Activated T-cell treated with anti-CD3 and anti-CD28 coated beads, Interleukin-2, amount 50 U/mL, for 72 hours (primary cell): ENCODE measurements around the gene GAS5. TPM values are rescaled to one million over a fixed set of nuclear protein-coding genes. Genes with fewer than 3 reads are reported as not detected.
"Not testable (repeated sequence)": the region's sequence is repeated elsewhere in the genome, so short reads cannot be mapped to it uniquely, and the experiment has no call there.

Experiments
- ATAC-seq, 2 donors: fragments of 150-1000 bp; cut with Tn5 transposase; replicated peaks in 1 of 2; 2 replicates each; pipeline ENCODE4 v1.10.0; 2021; ENCODE audit warnings: moderate library complexity in 2 of 2, mild to moderate bottlenecking in 1 of 2
- DNase-seq, 2 donors: peaks; one replicate each; pipeline ENCODE4 v3.0.0; 2021 to 2022; ENCODE audit warnings: mixed read lengths in 1 of 2
- H3K27ac Mint-ChIP-seq: one replicate; pipeline ENCODE4 v1.8.0; 2022; ENCODE audit warnings: mild to moderate bottlenecking, moderate library complexity, mixed read lengths
- H3K27me3 Mint-ChIP-seq: one replicate; pipeline ENCODE4 v1.8.0; 2022; ENCODE audit warnings: low read depth, mixed read lengths
- H3K36me3 Mint-ChIP-seq, 2 donors: one replicate each; pipeline ENCODE4 v1.8.0; 2022; ENCODE audit warnings: mixed read lengths in 2 of 2, mild to moderate bottlenecking in 1 of 2; ENCODE audit not compliant: insufficient read depth in 2 of 2
- H3K4me1 Mint-ChIP-seq: one replicate; pipeline ENCODE4 v1.8.0; 2022; ENCODE audit warnings: low read depth, mixed read lengths
- H3K4me3 Mint-ChIP-seq, 2 donors: one replicate each; pipeline ENCODE4 v1.8.0; 2022; ENCODE audit warnings: mild to moderate bottlenecking in 2 of 2, mixed read lengths in 2 of 2, moderate library complexity in 2 of 2
- H3K9me3 Mint-ChIP-seq, 2 donors: one replicate each; pipeline ENCODE4 v1.8.0; 2022; ENCODE audit warnings: mixed read lengths in 2 of 2
- total RNA-seq, 2 donors: library from RNA; stranded (reverse); gene quantifications; one replicate each; pipeline ENCODE4 v1.2.3, GENCODE V29; 2022

The GAS5 gene
- total RNA-seq, 2 donors from 2014 or later, result 1,204 to 1,544 TPM

- peaks cover 24% of the 10 kb centered on the region for H3K4me1 Mint-ChIP-seq
- no peaks in the 10 kb centered on the region for H3K9me3 Mint-ChIP-seq
- peak; percentile 48 to 55 for ATAC-seq
- no peaks in the 10 kb centered on the region for H3K27me3 Mint-ChIP-seq
- peaks cover 4 to 6% of the 10 kb centered on the region in 2 donors for H3K36me3 Mint-ChIP-seq
- peak overlapping the region; percentile 1 for H3K27ac Mint-ChIP-seq
- peak overlapping the region; percentile 0 to 13 for H3K4me3 Mint-ChIP-seq
- no peak for DNase-seq
Observed at GRCh38 chr1:173886746-173887611, 19.2 kb upstream of the GAS5 start.

- no peak overlapping the region for H3K27ac Mint-ChIP-seq
- no peaks in the 10 kb centered on the region for H3K27me3 Mint-ChIP-seq
- peaks cover 24% of the 10 kb centered on the region for H3K4me1 Mint-ChIP-seq
- peaks cover 5 to 6% of the 10 kb centered on the region in 2 donors for H3K36me3 Mint-ChIP-seq
- no peak overlapping the region for H3K4me3 Mint-ChIP-seq
- ATAC-seq (no peak), DNase-seq (no peak)
- no peaks in the 10 kb centered on the region for H3K9me3 Mint-ChIP-seq
Observed at GRCh38 chr1:173884701-173885100, 16.9 kb upstream of the GAS5 start.

GRCh38 chr1:173881117-173881516, 13.3 kb upstream of the GAS5 start:
- H3K27me3 Mint-ChIP-seq, DNase-seq, H3K4me1 Mint-ChIP-seq, H3K36me3 Mint-ChIP-seq, H3K4me3 Mint-ChIP-seq, H3K27ac Mint-ChIP-seq, ATAC-seq, H3K9me3 Mint-ChIP-seq: not testable (repeated sequence)

GRCh38 chr1:173878251-173878650, 10.5 kb upstream of the GAS5 start:
- ATAC-seq (no peak), DNase-seq (no peak)
- Mint-ChIP-seq H3K36me3 (peaks cover 3 to 14% of the 10 kb centered on the region in 2 donors), H3K4me1 (peaks cover 4% of the 10 kb centered on the region), H3K27ac (no peak overlapping the region), H3K4me3 (no peak overlapping the region), H3K9me3 (no peaks in the 10 kb centered on the region), H3K27me3 (no peaks in the 10 kb centered on the region)

GRCh38 chr1:173876732-173877131, 8.9 kb upstream of the GAS5 start:
- peaks cover 17% of the 10 kb centered on the region for H3K4me1 Mint-ChIP-seq
- DNase-seq, result no peak
- H3K4me3 Mint-ChIP-seq, result no peak overlapping the region
- no peaks in the 10 kb centered on the region for H3K9me3 Mint-ChIP-seq
- no peak for ATAC-seq
- H3K27ac Mint-ChIP-seq, result no peak overlapping the region
- H3K27me3 Mint-ChIP-seq, result no peaks in the 10 kb centered on the region
- H3K36me3 Mint-ChIP-seq, result peaks cover 3 to 14% of the 10 kb centered on the region in 2 donors

GRCh38 chr1:173871500-173871899, 3.7 kb upstream of the GAS5 start:
- H3K27ac Mint-ChIP-seq, result peak overlapping the region; percentile 96

GRCh38 chr1:173871091-173871490, 3.3 kb upstream of the GAS5 start:
- peaks cover 11 to 21% of the 10 kb centered on the region in 2 donors for H3K36me3 Mint-ChIP-seq
- peak overlapping the region; percentile 95 to 99 for H3K4me3 Mint-ChIP-seq
- ATAC-seq, result no peak

More at GRCh38 chr1:173871500-173871899, 3.7 kb upstream of the GAS5 start:
- peak overlapping the region; percentile 5 to 95 for H3K4me3 Mint-ChIP-seq
- H3K27me3 Mint-ChIP-seq, result no peaks in the 10 kb centered on the region
- H3K9me3 Mint-ChIP-seq, result no peaks in the 10 kb centered on the region
- peaks cover 8 to 17% of the 10 kb centered on the region in 2 donors for H3K36me3 Mint-ChIP-seq
- peaks cover 53% of the 10 kb centered on the region for H3K4me1 Mint-ChIP-seq
- no peak for ATAC-seq
- no peak for DNase-seq

GRCh38 chr1:173870252-173871075, 2.7 kb upstream of the GAS5 start:
- no peaks in the 10 kb centered on the region for H3K9me3 Mint-ChIP-seq
- H3K4me1 Mint-ChIP-seq, result peaks cover 64% of the 10 kb centered on the region
- ATAC-seq (peak in 1 of 2 donors; percentile 28), DNase-seq (peak; percentile 48 to 56)
- no peaks in the 10 kb centered on the region for H3K27me3 Mint-ChIP-seq
- peaks cover 16 to 25% of the 10 kb centered on the region in 2 donors for H3K36me3 Mint-ChIP-seq
- peak overlapping the region; percentile 95 to 99 for H3K4me3 Mint-ChIP-seq
- peak overlapping the region; percentile 96 for H3K27ac Mint-ChIP-seq

More at GRCh38 chr1:173871091-173871490, 3.3 kb upstream of the GAS5 start:
- DNase-seq, result no peak
- Mint-ChIP-seq H3K9me3 (no peaks in the 10 kb centered on the region), H3K27me3 (no peaks in the 10 kb centered on the region), H3K4me1 (peaks cover 57% of the 10 kb centered on the region), H3K27ac (peak overlapping the region; percentile 96)

GRCh38 chr1:173869021-173869359, 1.2 kb upstream of the GAS5 start:
- Mint-ChIP-seq H3K9me3 (no peaks in the 10 kb centered on the region), H3K27ac (peak overlapping the region; percentile 92), H3K4me1 (peaks cover 78% of the 10 kb centered on the region), H3K36me3 (peaks cover 27 to 34% of the 10 kb centered on the region in 2 donors), H3K4me3 (peak overlapping the region; percentile 95 to 99), H3K27me3 (no peaks in the 10 kb centered on the region)
- no peak for ATAC-seq
- DNase-seq, result no peak

GRCh38 chr1:173868266-173869020, 654 bp upstream of the GAS5 start, which contains the start of gene ZBTB37:
TSS of gene ZBTB37 (plus strand) at chr1:173868380. CDS start at chr1:173870226, 1,846 bp downstream.
- ATAC-seq, result peak; percentile 66 to 72
- peaks cover 29 to 39% of the 10 kb centered on the region in 2 donors for H3K36me3 Mint-ChIP-seq

GRCh38 chr1:173867141-173867752, 542 bp downstream of the GAS5 start:
- ATAC-seq, result no peak
- H3K36me3 Mint-ChIP-seq, result peaks cover 29 to 44% of the 10 kb centered on the region in 2 donors
- no peaks in the 10 kb centered on the region for H3K27me3 Mint-ChIP-seq
- H3K27ac Mint-ChIP-seq, result peak overlapping the region; percentile 95
- DNase-seq, result peak; percentile 20 to 28
- H3K4me1 Mint-ChIP-seq, result peaks cover 69% of the 10 kb centered on the region
- H3K4me3 Mint-ChIP-seq, result peak overlapping the region; percentile 95 to 99
- H3K9me3 Mint-ChIP-seq, result no peaks in the 10 kb centered on the region

More at GRCh38 chr1:173868266-173869020, 654 bp upstream of the GAS5 start, which contains the start of gene ZBTB37:
- peak within 1 kb of the TSS; percentile 95 for H3K27ac Mint-ChIP-seq
- H3K4me1 Mint-ChIP-seq, result peaks cover 81% of the 10 kb centered on the region
- H3K27me3 Mint-ChIP-seq, result no peaks in the 10 kb centered on the region
- peak within 1 kb of the TSS; percentile 95 to 99 for H3K4me3 Mint-ChIP-seq
- DNase-seq, result peak; percentile 94 to 95
- H3K9me3 Mint-ChIP-seq, result no peaks in the 10 kb centered on the region
